Measurements from ENCODE around the gene RBM23.
"Not testable (repeated sequence)": the region's sequence is repeated elsewhere in the genome, so short reads cannot be mapped to it uniquely, and the experiment has no call there.

The RBM23 gene

DNA sequence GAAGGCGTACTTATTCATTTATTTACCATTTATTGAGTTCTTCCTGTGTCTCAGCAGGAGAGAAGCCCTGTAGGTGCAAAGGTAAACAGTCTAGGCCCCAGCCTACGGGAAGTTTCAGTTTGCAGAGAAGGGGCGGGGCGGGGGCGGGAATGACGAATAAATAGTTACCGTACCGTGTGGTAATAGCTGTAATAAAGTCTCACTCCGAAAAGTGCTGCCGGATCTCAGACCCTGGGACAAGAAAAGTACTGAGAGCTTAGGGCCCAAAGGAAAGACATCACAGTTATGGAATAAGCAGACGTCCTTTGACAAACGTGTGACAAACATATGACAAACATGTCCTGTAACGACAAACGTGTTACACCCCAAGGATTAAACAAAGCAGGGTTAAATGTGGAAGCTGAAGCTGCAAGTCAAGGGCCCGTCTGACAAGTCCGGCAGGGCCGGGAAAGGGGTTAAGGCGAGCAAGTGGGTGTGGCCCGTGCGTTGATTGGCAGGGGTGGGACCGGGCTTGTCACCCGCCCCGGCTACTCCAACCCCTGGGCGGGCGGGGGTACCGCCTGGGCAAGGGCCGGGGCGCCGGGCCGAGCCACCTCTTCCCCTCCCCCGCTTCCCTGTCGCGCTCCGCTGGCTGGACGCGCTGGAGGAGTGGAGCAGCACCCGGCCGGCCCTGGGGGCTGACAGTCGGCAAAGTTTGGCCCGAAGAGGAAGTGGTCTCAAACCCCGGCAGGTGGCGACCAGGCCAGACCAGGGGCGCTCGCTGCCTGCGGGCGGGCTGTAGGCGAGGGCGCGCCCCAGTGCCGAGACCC lies 47.5 kb downstream of the RBM23 start, which contains the start of gene LRP10:
LRP10 (plus strand) TSS at position 517 of the 809 bp plus-strand sequence. CDS start 564 bp downstream, outside the sequence.
- Histone ChIP-seq H3K9ac (ENCODE audit: low read length in 5 of 5) (peak within 1 kb of the TSS; percentile 93 to 99 (median 96)), H3K27me3 (ENCODE audit: control insufficient read depth in 5 of 5, insufficient read depth in 4 of 5, low read length in 5 of 5) (no peaks in the 10 kb centered on the region), H3K4me1 (ENCODE audit: control insufficient read depth in 5 of 5, insufficient read depth in 5 of 5, low read length in 5 of 5) (peaks cover 1 to 19% (median 16%) of the 10 kb centered on the region in 5 donors), H3K27ac (ENCODE audit: low read depth, low read length) (peak within 1 kb of the TSS; percentile 99), H3K9me3 (ENCODE audit: control insufficient read depth in 5 of 5, low read length in 5 of 5) (no peaks in the 10 kb centered on the region), H3K36me3 (ENCODE audit: control insufficient read depth in 5 of 5, insufficient read depth in 5 of 5, low read length in 5 of 5) (peaks cover 0 to 32% (median 26%) of the 10 kb centered on the region in 5 donors), H3K4me3 (ENCODE audit: low read depth in 1 of 5, low read length in 5 of 5) (peak within 1 kb of the TSS; percentile 79 to 88 (median 86))

DNA sequence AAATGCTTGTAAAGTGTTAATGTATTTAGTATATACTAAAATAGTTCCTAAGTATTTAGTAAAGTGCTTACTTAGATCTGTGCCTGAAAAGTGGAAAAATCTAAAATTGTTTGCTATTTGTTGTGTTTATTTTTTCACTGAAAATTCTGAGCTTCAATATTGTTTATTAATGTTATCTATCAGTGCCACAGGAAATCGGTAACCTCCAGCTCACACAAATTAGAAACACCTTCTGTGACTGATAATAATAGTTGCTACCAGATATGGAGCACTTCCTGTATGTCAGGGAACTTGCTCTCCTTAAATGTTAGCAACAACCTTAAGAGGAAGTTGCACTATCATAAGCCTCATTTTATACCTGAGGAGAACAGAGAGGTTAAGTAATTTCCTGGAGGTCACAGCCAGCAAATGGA lies 48.1 kb downstream of the RBM23 start:
- peaks cover 0 to 26% (median 20%) of the 10 kb centered on the region in 5 donors for H3K36me3 ChIP-seq (ENCODE audit: control insufficient read depth in 5 of 5, insufficient read depth in 5 of 5, low read length in 5 of 5)
- peak overlapping the region; percentile 93 to 99 (median 96) for H3K9ac ChIP-seq (ENCODE audit: low read length in 5 of 5)
- no peaks in the 10 kb centered on the region for H3K9me3 ChIP-seq (ENCODE audit: control insufficient read depth in 5 of 5, low read length in 5 of 5)
- H3K4me3 ChIP-seq (ENCODE audit: low read depth in 1 of 5, low read length in 5 of 5) = peak overlapping the region; percentile 79 to 88 (median 86)
- H3K4me1 ChIP-seq (ENCODE audit: control insufficient read depth in 5 of 5, insufficient read depth in 5 of 5, low read length in 5 of 5) = peaks cover 1 to 18% (median 15%) of the 10 kb centered on the region in 5 donors
- peak overlapping the region; percentile 99 for H3K27ac ChIP-seq (ENCODE audit: low read depth, low read length)
- no peaks in the 10 kb centered on the region for H3K27me3 ChIP-seq (ENCODE audit: control insufficient read depth in 5 of 5, insufficient read depth in 4 of 5, low read length in 5 of 5)

- H3K9ac ChIP-seq (ENCODE audit: low read length in 5 of 5) = no peak overlapping the region
- no peaks in the 10 kb centered on the region for H3K27me3 ChIP-seq (ENCODE audit: control insufficient read depth in 5 of 5, insufficient read depth in 4 of 5, low read length in 5 of 5)
- H3K36me3 ChIP-seq (ENCODE audit: control insufficient read depth in 5 of 5, insufficient read depth in 5 of 5, low read length in 5 of 5) = no peaks in the 10 kb centered on the region
- H3K4me3 ChIP-seq (ENCODE audit: low read depth in 1 of 5, low read length in 5 of 5) = no peak overlapping the region
- no peaks in the 10 kb centered on the region for H3K9me3 ChIP-seq (ENCODE audit: control insufficient read depth in 5 of 5, low read length in 5 of 5)
- H3K27ac ChIP-seq (ENCODE audit: low read depth, low read length) = no peak overlapping the region
- H3K4me1 ChIP-seq (ENCODE audit: control insufficient read depth in 5 of 5, insufficient read depth in 5 of 5, low read length in 5 of 5) = peaks cover 0 to 10% (median 8%) of the 10 kb centered on the region in 5 donors
Measured at GRCh38 chr14:22866874-22867273, 52.1 kb downstream of the RBM23 start.

DNA sequence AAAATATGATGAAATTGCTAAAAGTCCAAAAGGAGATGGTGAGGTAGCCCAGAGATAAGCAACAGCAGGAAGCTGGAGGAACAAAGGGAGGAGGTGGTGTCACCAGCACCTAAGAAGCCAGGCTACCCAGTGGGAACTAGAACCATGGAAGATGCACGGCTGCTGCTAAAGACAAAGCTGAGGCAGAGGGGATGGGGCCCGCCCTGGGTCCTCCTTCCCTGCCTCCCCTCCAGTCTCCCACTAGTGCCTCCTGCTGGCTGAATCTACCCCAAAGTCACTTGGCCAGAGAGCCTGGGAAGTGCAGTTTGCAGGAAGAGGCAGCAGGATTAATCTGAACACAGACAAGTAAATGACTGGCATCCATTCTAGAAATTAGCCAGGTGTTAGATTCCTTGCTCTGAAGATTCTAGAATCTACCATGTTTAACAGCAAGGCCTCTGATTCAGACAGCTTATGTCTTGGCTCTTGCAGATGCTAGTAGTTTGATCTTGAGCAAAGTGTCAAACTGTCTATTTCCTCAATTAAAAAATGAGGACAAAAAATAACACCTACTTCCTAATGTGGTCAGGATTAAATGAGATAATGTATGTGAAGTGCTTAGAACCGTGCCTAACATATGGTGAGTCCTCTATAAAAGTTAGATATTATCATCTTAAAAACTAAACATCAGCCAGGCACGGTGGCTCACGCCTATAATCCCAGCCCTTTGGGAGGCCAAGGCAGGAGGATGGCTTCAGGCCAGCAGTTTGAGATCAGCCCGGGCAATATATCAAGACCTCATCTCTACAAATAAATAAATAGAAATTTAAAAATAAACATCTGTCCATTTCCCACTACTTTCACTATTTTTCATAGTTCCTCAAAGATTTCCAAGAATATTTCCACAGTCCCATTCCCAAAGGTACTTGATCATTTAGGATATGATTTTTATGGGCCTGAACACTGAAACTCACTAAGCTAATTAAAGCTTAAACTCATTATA lies 53.2 kb downstream of the RBM23 start:
- Histone ChIP-seq H3K9ac (ENCODE audit: low read length in 5 of 5) (no peak overlapping the region), H3K9me3 (ENCODE audit: control insufficient read depth in 5 of 5, low read length in 5 of 5) (no peaks in the 10 kb centered on the region), H3K27ac (ENCODE audit: low read depth, low read length) (no peak overlapping the region), H3K4me3 (ENCODE audit: low read depth in 1 of 5, low read length in 5 of 5) (no peak overlapping the region), H3K36me3 (ENCODE audit: control insufficient read depth in 5 of 5, insufficient read depth in 5 of 5, low read length in 5 of 5) (no peaks in the 10 kb centered on the region), H3K27me3 (ENCODE audit: control insufficient read depth in 5 of 5, insufficient read depth in 4 of 5, low read length in 5 of 5) (no peaks in the 10 kb centered on the region), H3K4me1 (ENCODE audit: control insufficient read depth in 5 of 5, insufficient read depth in 5 of 5, low read length in 5 of 5) (peaks cover 0 to 4% (median 4%) of the 10 kb centered on the region in 5 donors)

- H3K9ac ChIP-seq (ENCODE audit: low read length in 5 of 5) = no peak overlapping the region
- H3K4me3 ChIP-seq (ENCODE audit: low read depth in 1 of 5, low read length in 5 of 5) = no peak overlapping the region
Measured at GRCh38 chr14:22864979-22865378, 54.0 kb downstream of the RBM23 start.

GRCh38 chr14:22861651-22862050 lies 57.3 kb downstream of the RBM23 start:
- Histone ChIP-seq H3K9ac (ENCODE audit: low read length in 5 of 5) (no peak overlapping the region), H3K9me3 (ENCODE audit: control insufficient read depth in 5 of 5, low read length in 5 of 5) (peaks cover 0 to 3% (median 0%) of the 10 kb centered on the region in 5 donors), H3K27ac (ENCODE audit: low read depth, low read length) (no peak overlapping the region), H3K4me1 (ENCODE audit: control insufficient read depth in 5 of 5, insufficient read depth in 5 of 5, low read length in 5 of 5) (no peaks in the 10 kb centered on the region), H3K27me3 (ENCODE audit: control insufficient read depth in 5 of 5, insufficient read depth in 4 of 5, low read length in 5 of 5) (no peaks in the 10 kb centered on the region), H3K4me3 (ENCODE audit: low read depth in 1 of 5, low read length in 5 of 5) (no peak overlapping the region), H3K36me3 (ENCODE audit: control insufficient read depth in 5 of 5, insufficient read depth in 5 of 5, low read length in 5 of 5) (no peaks in the 10 kb centered on the region)

More at GRCh38 chr14:22864979-22865378, 54.0 kb downstream of the RBM23 start:
- H3K27me3 ChIP-seq (ENCODE audit: control insufficient read depth in 5 of 5, insufficient read depth in 4 of 5, low read length in 5 of 5) = no peaks in the 10 kb centered on the region
- no peaks in the 10 kb centered on the region for H3K36me3 ChIP-seq (ENCODE audit: control insufficient read depth in 5 of 5, insufficient read depth in 5 of 5, low read length in 5 of 5)
- H3K27ac ChIP-seq (ENCODE audit: low read depth, low read length) = no peak overlapping the region
- H3K4me1 ChIP-seq (ENCODE audit: control insufficient read depth in 5 of 5, insufficient read depth in 5 of 5, low read length in 5 of 5) = no peaks in the 10 kb centered on the region
- no peaks in the 10 kb centered on the region for H3K9me3 ChIP-seq (ENCODE audit: control insufficient read depth in 5 of 5, low read length in 5 of 5)

DNA sequence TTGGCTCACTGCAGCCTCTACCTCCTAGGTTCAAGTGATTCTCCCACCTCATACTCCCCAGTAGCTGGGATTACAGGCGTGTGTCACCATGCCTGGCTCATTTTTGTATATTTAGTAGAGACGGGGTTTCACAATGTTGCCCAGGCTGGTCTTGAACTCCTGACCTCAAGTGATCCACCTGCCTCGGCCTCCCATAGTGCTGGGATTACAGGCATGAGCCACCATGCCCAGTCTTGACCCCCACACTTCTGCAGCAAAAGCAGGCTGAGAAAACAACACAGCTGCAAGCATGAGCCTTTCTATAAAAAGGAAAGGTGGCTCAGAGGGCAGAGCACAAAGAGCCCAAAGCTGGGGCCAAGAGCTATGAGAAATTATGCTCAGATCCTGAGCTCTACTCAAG lies 58.6 kb downstream of the RBM23 start:
- H3K9me3 ChIP-seq (ENCODE audit: control insufficient read depth in 5 of 5, low read length in 5 of 5); H3K27me3 ChIP-seq (ENCODE audit: control insufficient read depth in 5 of 5, insufficient read depth in 4 of 5, low read length in 5 of 5); H3K4me1 ChIP-seq (ENCODE audit: control insufficient read depth in 5 of 5, insufficient read depth in 5 of 5, low read length in 5 of 5); H3K4me3 ChIP-seq (ENCODE audit: low read depth in 1 of 5, low read length in 5 of 5); H3K27ac ChIP-seq (ENCODE audit: low read depth, low read length); H3K9ac ChIP-seq (ENCODE audit: low read length in 5 of 5); H3K36me3 ChIP-seq (ENCODE audit: control insufficient read depth in 5 of 5, insufficient read depth in 5 of 5, low read length in 5 of 5): not testable (repeated sequence)

DNA sequence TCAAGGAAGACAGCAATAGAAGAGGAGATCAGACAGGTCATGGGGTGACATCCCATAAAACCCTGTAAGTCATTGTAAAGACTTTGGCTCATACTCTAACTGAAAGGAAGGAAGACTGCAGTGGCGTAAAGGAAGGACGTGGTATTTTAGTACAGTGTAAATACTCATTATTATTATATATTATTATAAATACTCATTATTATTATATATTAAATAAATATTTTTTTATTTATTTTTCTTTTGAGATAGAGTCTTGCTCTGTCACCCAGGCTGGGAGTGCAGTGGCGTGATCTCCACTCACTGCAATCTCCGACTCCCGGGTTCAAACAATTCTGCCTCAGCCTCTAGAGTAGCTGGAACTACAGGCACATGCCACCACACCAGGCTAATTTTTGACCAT lies 62.5 kb downstream of the RBM23 start:
- Histone ChIP-seq H3K9me3 (ENCODE audit: control insufficient read depth in 5 of 5, low read length in 5 of 5) (peaks cover 0 to 3% (median 0%) of the 10 kb centered on the region in 5 donors), H3K36me3 (ENCODE audit: control insufficient read depth in 5 of 5, insufficient read depth in 5 of 5, low read length in 5 of 5) (no peaks in the 10 kb centered on the region), H3K27ac (ENCODE audit: low read depth, low read length) (no peak overlapping the region), H3K4me3 (ENCODE audit: low read depth in 1 of 5, low read length in 5 of 5) (no peak overlapping the region), H3K9ac (ENCODE audit: low read length in 5 of 5) (no peak overlapping the region), H3K27me3 (ENCODE audit: control insufficient read depth in 5 of 5, insufficient read depth in 4 of 5, low read length in 5 of 5) (no peaks in the 10 kb centered on the region), H3K4me1 (ENCODE audit: control insufficient read depth in 5 of 5, insufficient read depth in 5 of 5, low read length in 5 of 5) (peaks cover 4 to 16% (median 12%) of the 10 kb centered on the region in 5 donors)

DNA sequence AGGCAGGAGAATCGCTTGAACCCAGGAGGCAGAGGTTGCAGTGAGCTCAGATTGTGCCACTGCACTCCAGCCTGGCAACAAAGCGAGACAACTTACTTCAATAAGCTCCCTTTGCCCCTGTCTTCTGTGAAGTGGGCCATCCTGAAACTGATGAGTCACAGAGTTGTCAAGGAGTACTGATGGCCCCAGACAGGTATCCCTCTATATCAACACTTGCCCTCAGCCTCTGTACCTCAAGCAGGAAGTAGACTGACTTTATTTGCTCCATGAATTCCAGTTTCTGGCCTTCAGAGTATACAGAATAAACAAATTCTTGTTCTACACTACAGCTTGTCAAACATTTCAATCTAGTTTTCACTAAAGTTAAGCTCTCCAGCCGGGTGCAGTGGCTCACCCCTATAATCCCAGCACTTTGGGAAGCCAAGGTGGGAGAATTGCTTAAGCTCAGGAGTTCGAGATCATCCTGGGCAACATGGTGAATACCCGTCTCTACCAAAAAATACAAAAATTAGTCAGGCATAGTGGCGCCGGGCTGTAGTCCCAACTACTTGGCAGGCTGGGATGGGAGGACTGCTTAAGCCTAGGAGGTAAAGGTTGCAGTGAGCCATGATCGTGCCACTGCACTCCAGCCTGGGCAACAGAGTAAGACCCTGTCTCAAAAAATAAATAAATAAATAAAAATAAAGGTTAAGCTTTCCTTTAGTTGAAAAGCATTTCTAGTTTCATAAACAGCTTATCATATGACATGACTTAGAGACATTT lies 63.8 kb downstream of the RBM23 start:
- Histone ChIP-seq H3K9ac (ENCODE audit: low read length in 5 of 5) (no peak overlapping the region), H3K27me3 (ENCODE audit: control insufficient read depth in 5 of 5, insufficient read depth in 4 of 5, low read length in 5 of 5) (no peaks in the 10 kb centered on the region), H3K4me1 (ENCODE audit: control insufficient read depth in 5 of 5, insufficient read depth in 5 of 5, low read length in 5 of 5) (peaks cover 8 to 29% (median 25%) of the 10 kb centered on the region in 5 donors), H3K27ac (ENCODE audit: low read depth, low read length) (no peak overlapping the region), H3K9me3 (ENCODE audit: control insufficient read depth in 5 of 5, low read length in 5 of 5) (peaks cover 0 to 3% (median 0%) of the 10 kb centered on the region in 5 donors), H3K4me3 (ENCODE audit: low read depth in 1 of 5, low read length in 5 of 5) (no peak overlapping the region), H3K36me3 (ENCODE audit: control insufficient read depth in 5 of 5, insufficient read depth in 5 of 5, low read length in 5 of 5) (no peaks in the 10 kb centered on the region)

All from subcutaneous abdominal adipose tissue (tissue), 5 donors.